HPDE6-E6E7 (cell line): Measurements from ENCODE around the gene DYNC1I1.
"Not testable (repeated sequence)": the region's sequence is repeated elsewhere in the genome, so short reads cannot be mapped to it uniquely, and the experiment has no call there.

Source experiments
- DNase-seq: peaks from one replicate; pipeline ENCODE4 v3.0.0; 2011; ENCODE audit warnings: missing footprints; ENCODE audit errors: extremely low spot score

Gene DYNC1I1

GRCh38 chr7:95907337-95907736 is 135.0 kb downstream of the DYNC1I1 start:
- DNase-seq, result no peak

- no peak for DNase-seq
Observed at GRCh38 chr7:95908499-95908898, 136.1 kb downstream of the DYNC1I1 start.

GRCh38 chr7:95910341-95910740 is 138.0 kb downstream of the DYNC1I1 start:
- DNase-seq, result no peak

GRCh38 chr7:95915731-95916130 is 143.4 kb downstream of the DYNC1I1 start:
- no peak for DNase-seq

- peak; percentile 35 for DNase-seq
Observed at GRCh38 chr7:95916573-95917297, 144.4 kb downstream of the DYNC1I1 start.

GRCh38 chr7:95917634-95918033 is 145.3 kb downstream of the DYNC1I1 start:
- no peak for DNase-seq

GRCh38 chr7:95919556-95919955 is 147.2 kb downstream of the DYNC1I1 start:
- no peak for DNase-seq

GRCh38 chr7:95921543-95921942 is 149.2 kb downstream of the DYNC1I1 start:
- DNase-seq, result no peak

- no peak for DNase-seq
Observed at GRCh38 chr7:95922191-95922590, 149.8 kb downstream of the DYNC1I1 start.

GRCh38 chr7:95925236-95925635 is 152.9 kb downstream of the DYNC1I1 start:
- DNase-seq, result no peak

GRCh38 chr7:95925971-95926370 is 153.6 kb downstream of the DYNC1I1 start:
- DNase-seq, result no peak

- DNase-seq, result no peak
Observed at GRCh38 chr7:95927756-95928155, 155.4 kb downstream of the DYNC1I1 start.

- DNase-seq, result no peak
Observed at GRCh38 chr7:95929710-95930280, 157.4 kb downstream of the DYNC1I1 start.

- DNase-seq, result no peak
Observed at GRCh38 chr7:95931460-95932232, 159.3 kb downstream of the DYNC1I1 start.

GRCh38 chr7:95933618-95934017 is 161.3 kb downstream of the DYNC1I1 start:
- no peak for DNase-seq

- DNase-seq, result not testable (repeated sequence)
Observed at GRCh38 chr7:95944867-95945266, 172.5 kb downstream of the DYNC1I1 start.

GRCh38 chr7:95950698-95951097 is 178.3 kb downstream of the DYNC1I1 start:
- no peak for DNase-seq

- DNase-seq, result no peak
Observed at GRCh38 chr7:95951531-95951930, 179.2 kb downstream of the DYNC1I1 start.

- DNase-seq, result no peak
Observed at GRCh38 chr7:95951997-95952795, 179.8 kb downstream of the DYNC1I1 start.

GRCh38 chr7:95952851-95953250 is 180.5 kb downstream of the DYNC1I1 start:
- no peak for DNase-seq

- DNase-seq, result no peak
Observed at GRCh38 chr7:95955748-95956147, 183.4 kb downstream of the DYNC1I1 start.

- DNase-seq, result no peak
Observed at GRCh38 chr7:95957510-95957909, 185.2 kb downstream of the DYNC1I1 start.
